GM19455 (cell line): ENCODE measurements around the gene SLC29A1.
A peak's percentile ranks its signal among the peaks of the same experiment; 100 is the strongest.

ENCODE experiments used
- ATAC-seq: cut with Tn5 transposase; IDR thresholded peaks from one replicate; pipeline ENCODE4 v1.9.1; 2021; ENCODE audit not compliant: unreplicated experiment

Gene SLC29A1

DNA sequence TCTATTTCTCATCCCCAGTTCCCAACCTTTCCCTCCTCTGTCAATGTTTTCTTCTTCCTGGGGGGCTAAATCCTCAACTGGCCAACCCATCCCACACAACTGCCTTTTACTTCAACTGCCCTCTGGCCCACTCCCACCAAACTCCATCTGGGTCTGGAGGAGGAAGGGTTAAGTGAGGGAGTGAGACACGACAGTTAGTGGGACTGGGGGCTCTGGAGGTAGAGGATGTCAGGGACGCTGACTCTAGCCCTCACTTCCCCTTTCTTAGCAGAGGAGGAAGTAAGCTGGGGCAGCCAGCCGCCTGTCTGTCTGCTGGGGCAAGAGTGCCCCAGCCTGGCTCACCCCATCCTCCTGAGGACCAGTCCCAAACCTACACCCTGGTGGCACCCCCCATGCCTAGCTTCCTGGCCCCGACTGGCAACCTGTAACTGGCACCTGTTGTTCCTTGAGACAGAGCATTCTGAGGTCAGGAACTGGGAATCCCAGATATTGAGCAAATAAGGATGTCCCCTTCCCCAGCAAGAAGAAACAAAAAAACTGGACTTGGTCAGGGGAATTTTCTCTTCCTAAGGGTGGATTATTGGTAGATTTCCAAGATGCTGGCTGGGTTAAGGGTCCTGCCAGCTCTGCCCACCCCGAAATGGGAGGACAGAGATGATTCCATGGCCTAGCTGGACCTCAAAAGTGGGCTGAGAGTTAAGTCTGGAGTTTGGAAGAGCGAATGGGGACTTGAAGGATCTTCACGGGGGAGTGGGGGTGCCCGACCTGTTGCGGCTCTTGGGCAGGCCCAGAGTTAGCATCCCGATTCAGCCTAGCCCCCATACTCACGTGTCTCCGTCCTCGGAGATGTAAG lies 41.0 kb downstream of the SLC29A1 start:
- ATAC-seq = no peak

DNA sequence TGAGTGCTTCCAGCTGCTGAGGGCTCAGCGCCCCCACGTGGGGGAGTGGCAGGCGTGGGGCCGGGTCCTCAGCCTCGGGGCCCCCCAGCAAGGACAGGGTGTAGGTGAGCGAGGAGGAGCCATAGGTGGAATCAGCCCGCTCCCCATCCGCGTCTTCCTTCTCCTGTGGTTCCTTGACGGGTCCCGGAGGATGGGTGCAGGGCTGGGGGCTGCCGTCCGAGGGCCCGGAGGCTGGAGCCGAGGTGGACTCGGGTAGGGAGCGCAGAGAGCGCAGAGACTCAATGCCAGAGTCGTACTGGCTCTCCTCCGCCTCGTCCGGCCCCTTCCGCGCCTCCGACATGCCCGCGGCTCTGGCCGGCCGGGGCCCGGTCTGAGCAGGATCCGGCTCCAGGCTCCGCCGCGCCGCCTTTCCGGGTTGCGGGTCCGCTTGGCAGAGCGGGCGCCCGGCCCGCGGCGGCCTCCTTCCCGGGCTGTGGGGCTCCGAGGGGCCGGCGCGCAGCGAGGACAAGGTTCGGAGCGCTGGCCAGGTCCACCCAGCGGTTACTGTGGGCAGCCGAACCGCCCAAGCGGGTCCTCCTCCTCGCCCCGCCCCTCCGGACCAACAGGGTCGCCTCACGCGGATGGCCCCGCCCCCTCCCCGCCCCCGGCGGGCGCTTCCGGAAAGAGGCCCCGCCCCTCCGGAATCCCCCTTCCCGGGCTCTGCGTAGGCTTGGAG lies 41.8 kb downstream of the SLC29A1 start, which contains the start of gene NFKBIE:
NFKBIE (minus strand) TSS at position 545 of the 715 bp plus-strand sequence; CDS start at position 340, 205 bp downstream.
- ATAC-seq = peak; percentile 45

DNA sequence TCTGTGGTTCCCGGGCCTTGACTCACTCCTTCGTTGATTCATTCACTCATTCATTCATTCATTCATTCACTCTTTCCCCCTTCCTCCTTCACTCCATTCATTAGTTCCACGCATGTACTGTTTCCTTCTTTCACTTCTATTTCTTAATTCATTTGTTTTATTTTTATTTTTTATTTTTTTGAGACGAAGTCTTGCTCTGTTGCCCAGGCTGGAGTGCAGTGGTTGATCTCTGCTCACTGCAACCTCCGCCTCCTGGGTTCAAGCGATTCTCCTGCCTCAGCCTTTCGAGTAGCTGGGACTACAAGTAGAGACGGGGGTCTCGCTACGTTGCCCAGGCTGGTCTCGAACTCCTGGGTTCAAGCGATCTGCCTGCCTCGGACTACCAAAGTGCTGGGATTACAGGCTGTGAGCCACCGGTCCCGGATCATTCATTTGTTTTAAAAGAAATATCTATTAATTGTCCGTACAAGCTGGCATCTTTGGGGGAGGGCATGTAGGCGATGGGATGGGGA lies 42.4 kb downstream of the SLC29A1 start:
- no peak for ATAC-seq

DNA sequence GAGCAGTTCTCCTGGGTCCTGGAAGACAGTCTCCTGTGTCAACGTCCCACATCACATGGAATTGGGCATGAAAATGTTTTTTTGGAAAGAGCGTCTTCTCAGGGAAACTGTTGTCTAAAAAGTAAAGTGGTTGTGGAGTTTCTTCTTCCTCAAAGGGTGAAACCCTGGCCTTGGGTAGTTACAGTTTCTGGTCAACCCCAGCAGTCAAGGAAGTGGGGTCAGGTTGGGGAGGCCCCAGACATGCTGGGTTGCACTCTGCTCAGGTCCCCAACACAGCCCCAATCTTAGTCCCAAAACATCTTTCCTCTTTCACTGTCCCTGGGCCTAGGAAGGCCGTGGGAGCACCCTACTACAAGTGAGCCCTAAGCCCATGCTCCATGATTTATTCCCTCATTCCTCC lies 43.0 kb downstream of the SLC29A1 start:
- peak; percentile 29 for ATAC-seq

DNA sequence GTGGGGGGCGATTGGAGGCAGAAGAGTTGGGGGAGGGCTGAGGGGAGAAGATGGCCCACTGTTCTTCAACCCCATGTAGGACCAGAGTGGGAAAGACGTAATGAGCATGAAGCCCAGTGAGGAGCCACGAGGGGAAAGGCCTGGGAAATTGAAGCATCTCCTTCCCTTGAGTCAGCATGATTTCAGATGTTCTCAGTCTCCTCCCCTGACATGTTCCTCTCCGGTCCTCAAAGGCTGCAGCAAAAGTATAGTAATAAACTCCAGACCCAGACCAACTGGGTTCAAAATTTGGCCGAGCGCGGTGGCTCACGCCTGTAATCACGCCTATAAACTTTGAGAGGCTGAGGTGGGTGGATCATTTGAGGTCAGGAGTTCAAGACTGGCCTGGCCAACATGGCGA lies 43.9 kb downstream of the SLC29A1 start:
- no peak for ATAC-seq

DNA sequence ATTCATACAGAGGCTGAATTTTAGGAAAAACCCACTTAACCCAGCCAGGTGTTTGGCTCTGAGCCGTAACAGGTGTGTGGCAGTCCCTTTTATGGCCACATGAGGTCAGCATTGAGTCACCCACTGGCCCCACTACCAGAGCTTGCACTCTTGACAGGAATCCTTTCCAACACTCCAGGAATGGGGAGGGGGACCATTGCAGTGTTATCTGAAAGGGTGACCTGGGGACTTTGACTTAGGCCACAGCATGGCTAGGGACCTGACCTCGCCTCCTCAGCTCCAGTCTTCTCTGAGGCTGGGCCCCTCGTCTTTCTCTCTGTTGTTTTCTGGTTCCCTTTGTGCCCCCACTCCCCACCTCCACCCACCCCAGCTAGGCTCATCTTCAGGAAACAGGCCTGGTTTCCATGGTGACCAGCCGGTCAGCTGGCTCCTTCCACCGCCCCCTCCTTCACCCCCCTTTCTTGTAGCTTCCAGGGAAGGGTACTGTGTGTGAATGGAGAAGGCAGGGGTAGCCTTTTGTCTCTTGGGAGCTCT lies 44.8 kb downstream of the SLC29A1 start:
- no peak for ATAC-seq

DNA sequence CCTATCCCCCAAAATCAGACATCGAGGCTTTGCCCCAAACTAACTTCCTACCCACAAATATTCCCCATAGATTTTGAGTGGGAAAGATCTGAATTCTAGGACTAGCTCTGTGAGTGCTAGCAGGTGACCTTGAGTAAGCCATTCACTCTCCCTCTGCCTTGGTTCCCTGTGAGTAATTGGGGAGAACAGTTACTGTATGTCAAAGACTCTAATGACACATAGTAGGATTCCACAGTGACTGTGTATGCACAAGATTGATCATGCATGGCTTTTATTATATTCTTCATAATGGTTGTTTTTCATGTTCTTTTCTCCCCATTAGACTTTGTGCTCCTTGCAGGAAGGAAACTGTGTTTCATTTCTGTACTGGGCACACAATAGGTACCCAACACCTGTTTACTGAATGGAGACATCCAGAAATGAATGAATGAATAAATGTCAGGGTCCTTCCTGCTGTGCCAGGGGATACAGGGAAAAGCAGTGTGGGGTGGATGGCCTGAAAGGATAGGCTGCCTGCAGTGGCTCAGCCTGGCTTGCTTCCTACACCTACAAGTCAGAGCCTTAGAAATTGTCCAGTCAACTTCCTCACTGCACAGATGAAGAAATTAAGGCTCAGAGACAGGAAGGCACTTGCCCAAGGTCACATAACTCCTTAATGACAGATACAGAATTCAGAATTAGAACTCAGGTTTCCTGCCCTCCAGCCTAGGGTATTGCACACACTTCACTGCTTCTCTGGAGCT lies 46.0 kb downstream of the SLC29A1 start:
- ATAC-seq = no peak

DNA sequence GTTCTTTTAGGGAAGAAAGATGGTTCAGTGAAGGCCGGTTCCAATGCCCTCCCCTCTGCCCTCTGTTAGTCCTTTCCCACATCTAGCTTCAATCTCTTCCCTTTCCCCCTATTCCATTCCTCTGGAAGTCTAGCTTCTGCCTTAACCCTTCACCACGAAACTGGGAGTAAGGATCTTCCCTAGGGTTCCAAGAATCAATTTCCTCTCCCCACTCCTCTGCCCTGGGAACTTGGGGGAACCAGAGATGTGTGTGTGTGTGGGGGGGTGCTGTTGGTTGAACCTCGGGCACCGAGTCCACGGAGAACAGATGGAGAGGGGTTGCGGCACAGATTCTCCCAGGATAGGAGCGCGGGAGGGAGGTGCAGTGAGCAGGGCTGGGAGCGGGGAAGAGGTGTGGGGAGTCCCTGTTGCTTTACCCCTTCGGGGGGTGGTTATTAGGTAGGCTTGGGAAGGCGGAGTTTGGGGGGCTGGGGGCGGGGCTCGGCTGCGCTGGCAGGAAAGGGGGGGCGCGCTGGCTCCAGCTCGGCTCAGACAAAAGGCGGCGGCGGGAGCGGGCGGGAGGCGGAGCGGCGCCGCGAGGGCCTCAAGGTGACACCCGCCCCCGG lies 46.6 kb downstream of the SLC29A1 start, which contains the start of gene TMEM151B:
TMEM151B (plus strand) TSS at position 530 of the 605 bp plus-strand sequence. CDS start 293 bp downstream, outside the sequence.
- no peak for ATAC-seq

DNA sequence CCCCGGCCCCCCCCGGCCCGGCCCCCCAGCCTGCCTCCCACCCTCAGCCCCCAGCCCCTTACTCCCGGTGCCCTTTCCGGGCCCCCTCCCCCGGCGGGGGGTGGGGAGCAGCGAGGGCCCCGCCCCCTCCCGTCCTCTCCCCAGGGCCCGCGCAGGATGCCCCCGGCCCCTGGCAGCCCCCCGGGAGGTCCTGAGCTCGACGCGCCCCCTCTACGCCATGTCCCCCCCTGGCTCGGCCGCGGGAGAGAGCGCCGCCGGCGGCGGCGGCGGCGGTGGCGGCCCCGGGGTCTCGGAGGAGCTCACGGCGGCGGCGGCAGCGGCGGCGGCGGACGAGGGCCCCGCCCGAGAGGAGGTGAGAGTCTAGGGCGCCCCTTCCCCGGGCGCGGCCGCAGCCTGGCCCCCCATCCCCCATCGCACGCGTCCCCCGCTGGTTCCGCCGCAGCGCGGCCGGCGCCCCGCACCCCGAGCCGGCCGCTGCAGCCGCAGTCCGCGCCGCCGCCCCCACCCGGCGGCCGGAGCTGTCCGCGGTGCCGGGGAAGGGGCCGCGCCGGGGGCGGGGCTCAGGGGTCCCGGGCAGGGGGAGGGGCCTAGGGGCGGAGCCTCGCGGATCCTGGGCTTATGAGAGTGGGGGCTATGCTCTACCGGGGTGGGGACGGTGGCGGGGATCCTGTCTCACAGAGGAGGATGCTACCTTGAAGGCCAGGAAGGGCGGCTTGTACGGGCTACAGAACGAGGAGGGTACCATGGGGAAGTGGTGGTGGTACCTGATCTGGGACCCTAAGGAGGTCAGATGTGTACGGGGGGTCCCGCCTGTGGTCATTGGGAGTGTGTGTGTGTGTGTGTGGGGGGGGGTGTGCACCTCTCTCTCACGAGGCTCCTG lies 47.4 kb downstream of the SLC29A1 start:
- no peak for ATAC-seq

DNA sequence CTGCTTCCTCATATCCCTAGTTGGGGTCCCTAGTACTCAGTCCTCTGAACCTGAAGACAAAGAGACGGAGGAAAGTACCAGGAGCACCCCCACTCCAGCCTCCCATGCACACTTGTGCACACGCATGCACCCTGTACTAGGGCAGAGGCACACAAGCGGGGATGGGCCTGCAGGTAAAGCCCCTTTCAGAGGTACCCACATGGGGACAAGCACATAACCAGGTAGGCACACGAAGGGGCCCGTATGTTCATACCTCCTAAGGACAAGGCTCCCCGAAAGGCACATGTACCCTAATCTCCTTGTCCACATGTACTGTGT lies 48.0 kb downstream of the SLC29A1 start:
- no peak for ATAC-seq

DNA sequence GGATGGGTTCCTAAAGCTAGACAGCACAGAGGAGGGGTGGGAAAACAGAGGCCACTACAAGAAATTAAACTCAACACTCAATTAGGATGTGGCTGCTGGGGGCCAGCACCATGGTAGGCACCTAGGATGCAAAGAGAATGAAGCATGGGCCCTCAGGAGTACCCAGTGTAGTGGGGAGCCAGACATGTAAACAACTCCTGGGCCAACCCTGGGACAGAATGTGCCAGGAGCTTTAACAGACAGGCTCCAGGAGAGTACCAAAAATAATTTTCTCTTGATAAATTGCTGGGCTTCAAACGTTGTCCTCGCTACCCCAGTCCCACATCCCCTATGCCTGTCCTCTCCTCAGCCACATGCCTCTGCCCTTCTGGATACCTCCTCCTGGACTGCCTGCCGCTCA lies 48.5 kb downstream of the SLC29A1 start:
- no peak for ATAC-seq

DNA sequence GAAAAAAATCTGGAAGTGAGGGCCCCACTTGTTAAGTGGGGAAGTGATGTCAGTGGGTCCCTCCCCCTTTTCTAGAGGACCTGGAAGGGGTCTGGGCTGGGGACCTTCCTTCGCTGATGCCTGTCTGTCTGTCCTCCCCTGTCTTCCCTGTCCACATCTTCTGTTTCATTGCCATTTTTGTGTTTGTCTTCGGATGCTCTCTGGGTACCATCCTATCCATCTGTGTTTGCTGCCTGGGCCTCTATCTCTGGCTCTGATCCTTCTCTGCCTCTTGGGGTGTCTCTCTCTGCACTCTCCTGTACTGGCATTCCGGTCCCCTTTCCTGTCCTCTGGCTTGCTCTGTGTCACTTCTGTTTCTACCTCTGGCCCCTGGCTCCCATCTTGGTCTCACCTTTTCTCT lies 49.1 kb downstream of the SLC29A1 start:
- no peak for ATAC-seq

DNA sequence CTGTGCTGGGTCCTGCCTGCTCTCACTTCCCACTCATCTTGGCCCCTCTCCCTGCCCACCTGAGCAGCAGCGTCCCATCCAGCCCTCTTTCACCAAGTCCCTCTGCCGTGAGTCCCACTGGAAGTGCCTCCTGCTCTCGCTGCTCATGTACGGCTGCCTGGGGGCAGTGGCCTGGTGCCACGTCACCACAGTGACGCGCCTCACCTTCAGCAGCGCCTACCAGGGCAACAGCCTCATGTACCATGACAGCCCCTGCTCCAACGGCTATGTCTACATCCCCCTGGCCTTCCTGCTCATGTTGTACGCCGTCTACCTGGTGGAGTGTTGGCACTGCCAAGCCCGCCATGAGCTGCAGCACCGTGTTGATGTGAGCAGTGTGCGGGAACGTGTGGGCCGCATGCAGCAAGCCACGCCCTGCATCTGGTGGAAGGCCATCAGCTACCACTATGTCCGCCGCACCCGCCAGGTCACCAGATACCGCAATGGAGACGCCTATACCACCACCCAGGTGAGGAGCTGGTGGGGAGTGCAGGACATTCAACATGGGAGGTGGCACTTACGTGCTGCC lies 49.7 kb downstream of the SLC29A1 start:
- ATAC-seq = no peak

DNA sequence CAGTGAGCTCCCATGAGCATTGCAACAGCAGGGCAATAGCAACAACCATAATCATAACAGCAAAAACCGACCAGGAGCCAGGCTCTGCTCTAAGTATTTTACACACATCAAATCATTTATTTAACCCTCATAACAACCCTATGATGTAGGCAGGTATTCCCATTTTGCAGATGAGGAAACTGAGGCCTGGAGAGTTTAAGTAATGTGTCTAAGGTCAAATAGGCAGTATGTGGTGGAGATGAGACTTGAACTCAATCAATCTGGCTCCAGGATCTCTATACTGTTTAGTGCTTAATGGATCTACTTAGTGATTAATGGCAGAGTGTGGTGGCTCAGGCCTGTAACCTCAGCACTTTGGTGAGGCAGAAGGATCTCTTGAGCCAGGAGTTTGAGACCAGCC lies 50.2 kb downstream of the SLC29A1 start:
- no peak for ATAC-seq

DNA sequence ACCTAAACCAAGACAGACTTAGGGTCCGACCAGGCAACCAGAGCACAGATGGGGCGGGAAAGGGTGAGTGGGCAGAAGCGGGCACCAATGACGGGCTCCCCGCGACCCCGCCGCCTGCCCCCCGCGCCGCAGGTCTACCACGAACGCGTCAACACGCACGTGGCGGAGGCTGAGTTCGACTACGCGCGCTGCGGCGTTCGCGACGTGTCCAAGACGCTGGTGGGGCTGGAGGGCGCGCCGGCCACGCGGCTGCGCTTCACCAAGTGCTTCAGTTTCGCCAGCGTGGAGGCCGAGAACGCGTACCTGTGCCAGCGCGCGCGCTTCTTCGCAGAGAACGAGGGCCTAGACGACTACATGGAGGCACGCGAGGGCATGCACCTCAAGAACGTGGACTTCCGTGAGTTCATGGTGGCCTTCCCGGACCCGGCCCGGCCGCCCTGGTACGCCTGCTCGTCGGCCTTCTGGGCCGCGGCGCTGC lies 51.9 kb downstream of the SLC29A1 start:
- ATAC-seq = no peak

DNA sequence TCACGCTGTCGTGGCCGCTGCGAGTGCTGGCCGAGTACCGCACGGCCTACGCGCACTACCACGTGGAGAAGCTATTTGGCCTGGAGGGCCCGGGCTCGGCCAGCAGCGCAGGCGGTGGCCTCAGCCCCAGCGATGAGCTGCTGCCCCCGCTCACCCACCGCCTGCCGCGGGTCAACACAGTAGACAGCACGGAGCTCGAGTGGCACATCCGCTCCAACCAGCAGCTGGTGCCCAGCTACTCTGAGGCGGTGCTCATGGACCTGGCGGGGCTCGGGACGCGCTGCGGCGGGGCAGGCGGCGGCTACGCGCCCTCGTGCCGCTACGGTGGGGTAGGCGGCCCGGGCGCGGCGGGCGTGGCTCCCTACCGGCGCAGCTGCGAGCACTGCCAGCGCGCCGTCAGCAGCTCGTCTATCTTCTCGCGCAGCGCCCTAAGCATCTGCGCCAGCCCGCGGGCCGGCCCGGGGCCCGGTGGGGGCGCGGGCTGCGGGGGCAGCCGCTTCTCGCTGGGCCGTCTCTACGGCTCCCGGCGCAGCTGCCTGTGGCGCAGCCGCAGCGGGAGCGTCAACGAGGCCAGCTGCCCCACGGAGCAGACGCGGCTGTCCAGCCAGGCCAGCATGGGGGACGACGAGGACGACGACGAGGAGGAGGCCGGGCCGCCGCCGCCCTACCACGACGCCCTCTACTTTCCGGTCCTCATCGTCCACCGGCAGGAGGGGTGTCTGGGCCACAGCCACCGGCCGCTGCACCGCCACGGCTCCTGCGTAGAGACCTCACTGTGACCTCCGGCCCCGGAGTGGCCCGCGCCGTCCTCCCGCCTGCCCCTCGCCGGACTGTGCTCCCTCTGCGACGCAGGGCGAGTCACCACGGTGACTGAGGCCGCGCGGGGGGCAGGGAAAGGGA lies 52.6 kb downstream of the SLC29A1 start:
- no peak for ATAC-seq

DNA sequence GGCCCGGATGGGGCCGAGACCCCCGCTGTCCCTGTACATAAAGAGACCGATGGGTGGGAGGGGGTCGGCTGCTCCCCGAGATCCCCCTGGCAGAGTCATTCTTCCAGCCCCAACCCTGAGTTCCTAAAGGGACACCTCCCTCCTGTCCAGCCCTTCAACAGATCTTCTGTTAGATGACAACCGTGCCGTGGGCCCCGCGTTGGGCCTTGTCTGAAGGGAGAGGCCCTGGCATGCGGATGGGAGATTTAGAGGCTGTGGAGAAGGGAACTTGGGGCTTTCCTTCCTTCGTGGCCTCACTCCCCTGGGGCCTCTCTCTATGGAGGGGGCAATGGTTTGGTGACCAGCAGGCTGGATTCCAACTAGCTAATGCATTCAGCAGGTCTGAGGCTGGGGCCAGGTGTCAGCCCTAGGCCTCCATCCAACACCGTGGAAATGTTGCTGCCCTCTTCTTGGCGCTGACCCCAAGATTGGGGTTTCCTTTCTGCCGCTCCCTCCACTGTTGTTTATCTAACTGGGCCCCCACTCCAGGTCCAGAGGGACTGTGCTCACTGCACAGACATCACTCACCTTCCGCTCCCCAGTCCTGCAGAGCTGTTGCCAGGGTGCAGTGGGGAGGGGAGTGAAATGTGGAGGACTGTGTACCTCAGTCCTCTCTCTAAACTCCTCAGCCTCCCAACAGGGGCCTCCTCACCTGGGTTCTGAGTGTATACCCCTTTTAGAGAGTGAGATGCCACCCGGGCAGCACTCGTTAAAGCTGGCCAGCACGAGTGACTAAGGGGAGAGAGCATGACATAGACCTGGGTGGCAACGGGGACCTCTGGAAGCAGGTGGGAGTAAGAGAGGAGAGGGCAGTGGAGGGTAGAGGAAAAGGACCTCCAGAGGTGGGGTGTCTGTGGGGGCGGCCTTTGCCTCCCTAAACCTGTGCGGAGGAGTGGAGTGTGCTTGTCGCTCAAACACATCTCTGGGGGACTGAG lies 53.6 kb downstream of the SLC29A1 start:
- no peak for ATAC-seq
